GM21360 (cell line): ENCODE data around the gene C6orf89.
"Not testable (repeated sequence)": the region's sequence is repeated elsewhere in the genome, so short reads cannot be mapped to it uniquely, and the experiment has no call there.

ENCODE experiments used
- ATAC-seq: cut with Tn5 transposase; IDR thresholded peaks from one replicate; pipeline ENCODE4 v1.9.1; 2021; ENCODE audit warnings: mild to moderate bottlenecking, moderate library complexity; ENCODE audit not compliant: unreplicated experiment

Gene C6orf89

GRCh38 chr6:36886950-36887618 is 1.3 kb downstream of the C6orf89 start:
- no peak for ATAC-seq

DNA sequence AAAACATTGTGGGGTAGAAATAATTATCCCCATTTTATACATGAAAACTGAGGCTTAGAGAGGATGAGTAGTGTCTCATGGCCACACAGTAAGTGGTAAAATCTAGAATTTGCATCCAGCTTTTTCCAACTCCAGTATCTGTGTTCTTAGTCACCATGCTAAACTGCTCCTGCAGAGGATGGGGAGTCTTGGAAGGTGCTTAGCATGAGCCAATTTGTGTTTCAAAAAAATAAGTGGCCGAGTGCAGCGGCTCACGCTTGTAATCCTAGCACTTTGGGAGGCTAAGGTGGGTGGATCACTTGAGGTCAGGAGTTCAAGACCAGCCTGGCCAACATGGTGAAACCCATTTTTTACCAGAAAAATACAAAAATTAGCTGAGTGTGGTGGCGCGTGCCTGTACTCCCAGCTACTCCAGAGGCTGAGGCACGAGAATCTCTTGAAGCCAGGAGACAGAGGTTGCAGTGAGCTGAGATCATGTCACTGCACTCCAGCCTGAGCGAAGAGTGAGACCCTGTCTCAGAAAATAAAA is 2.4 kb downstream of the C6orf89 start:
- no peak for ATAC-seq

DNA sequence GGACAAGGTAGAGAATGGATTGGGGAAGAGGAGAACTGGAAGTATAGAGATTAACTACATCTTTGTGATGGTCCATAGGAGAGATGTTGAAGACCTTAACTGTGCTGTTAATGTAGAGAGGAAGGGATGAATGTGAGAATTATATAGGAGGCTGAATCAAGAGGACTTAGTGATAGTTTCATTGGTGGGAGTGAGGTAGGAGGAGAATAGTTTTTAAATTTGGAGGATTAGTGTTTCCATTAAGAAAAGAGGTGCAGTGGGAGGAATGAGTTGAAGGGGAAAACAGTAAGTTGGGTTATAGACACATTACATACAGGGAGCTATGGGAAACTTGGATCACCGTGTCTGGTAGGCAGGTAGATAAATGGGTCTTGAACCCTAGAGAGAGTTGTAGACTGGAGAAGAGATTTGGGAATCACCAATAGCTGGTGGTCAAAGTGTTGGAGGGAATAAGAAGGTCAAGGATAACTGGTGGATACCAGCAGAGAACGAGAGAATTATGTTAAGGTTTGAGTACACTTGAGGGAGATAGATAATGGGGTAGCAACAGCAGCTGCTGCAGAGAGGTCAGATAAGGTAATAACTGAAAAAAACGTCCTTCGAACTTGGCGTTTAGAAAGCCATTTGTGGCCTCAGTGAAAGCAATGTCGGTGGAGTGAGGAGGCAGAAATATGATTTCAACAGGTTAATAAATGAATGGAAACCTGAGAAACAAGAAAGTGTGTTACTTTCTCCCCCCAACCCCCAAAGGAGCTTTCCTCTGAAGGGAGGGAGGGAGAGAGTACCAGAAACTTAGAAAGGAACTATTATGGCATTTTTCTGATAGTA is 3.1 kb downstream of the C6orf89 start:
- ATAC-seq, result no peak

- ATAC-seq, result no peak
Observed at GRCh38 chr6:36890112-36890663, 4.4 kb downstream of the C6orf89 start.

DNA sequence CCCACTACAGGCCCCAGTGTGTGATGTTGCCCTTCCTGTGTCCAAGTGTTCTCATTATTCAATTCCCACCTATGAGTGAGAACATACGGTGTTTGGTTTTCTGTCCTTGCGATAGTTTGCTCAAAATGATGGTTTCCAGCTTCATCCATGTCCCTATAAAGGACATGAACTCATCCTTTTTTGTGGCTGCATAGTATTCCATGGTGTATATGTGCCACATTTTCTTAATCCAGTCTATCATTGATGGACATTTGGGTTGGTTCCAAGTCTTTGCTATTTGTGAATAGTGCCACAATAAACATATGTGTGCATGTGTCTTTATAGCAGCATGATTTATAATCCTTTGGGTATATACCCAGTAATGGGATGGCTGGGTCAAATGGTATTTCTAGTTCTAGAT is 5.4 kb downstream of the C6orf89 start:
- not testable (repeated sequence) for ATAC-seq

DNA sequence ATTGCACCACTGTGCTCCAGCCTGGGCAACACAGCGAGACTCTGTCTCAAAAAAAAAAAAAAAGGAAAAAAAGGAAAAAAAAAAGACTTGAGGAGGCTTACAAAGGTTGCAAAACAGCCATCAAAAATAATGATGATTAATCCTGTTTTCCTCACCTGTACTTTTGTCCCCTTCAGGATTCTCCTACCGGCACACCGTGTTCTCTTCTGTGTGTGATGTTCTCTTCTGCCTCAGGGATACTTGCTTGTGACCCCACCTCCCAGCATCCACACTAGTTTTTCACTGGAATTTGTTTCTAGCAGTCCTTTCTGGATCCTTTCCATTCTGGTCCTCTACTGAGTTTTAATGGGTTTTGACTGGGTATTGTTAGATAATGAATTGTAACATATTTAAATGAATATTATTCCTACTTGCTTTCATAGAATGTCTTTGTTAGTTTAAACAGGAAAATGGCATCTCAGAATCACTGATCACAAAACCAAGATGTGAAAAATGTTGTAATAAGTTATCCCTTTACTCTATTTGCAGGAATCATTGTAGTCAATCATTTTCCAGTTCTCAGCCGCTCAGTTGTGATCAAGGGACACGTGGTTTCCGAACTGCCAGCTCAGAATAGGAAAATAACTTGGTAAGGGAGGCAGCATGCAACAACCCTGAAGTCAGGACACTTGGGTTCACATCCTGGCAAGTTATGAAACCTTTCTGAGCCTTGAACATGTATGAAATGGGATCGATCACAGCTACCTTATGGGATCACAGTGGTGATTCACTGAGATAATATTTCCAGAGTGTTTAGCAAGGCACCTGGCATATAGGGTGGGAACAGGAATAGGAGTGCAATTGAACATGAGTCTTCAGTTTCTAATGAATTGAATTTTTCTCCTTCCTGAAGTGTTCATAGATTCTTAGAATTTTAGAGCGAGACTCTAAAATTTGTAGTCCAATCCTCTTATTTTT is 8.5 kb downstream of the C6orf89 start:
- ATAC-seq, result no peak

DNA sequence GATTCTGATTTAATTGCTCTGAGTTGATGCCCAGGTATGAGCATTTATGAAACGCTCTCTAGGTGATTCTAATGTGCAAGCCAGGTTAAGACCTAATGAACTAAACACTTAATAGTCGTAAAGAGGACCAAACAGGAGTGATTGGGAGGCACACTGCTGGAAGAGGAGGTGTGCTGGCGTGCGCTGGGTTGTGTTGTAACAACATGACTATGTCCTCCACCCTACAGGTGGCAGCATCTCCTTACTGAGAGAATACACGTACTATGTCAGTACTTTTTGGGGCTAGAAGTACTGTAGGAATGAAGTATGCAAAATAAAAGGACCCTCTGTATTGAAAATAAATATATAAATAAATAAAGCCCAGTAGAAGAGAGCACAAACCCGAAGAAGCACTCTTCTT is 11.9 kb downstream of the C6orf89 start:
- no peak for ATAC-seq

GRCh38 chr6:36904114-36904513 is 18.4 kb downstream of the C6orf89 start:
- no peak for ATAC-seq

- no peak for ATAC-seq
Observed at GRCh38 chr6:36904851-36905393, 19.2 kb downstream of the C6orf89 start.

DNA sequence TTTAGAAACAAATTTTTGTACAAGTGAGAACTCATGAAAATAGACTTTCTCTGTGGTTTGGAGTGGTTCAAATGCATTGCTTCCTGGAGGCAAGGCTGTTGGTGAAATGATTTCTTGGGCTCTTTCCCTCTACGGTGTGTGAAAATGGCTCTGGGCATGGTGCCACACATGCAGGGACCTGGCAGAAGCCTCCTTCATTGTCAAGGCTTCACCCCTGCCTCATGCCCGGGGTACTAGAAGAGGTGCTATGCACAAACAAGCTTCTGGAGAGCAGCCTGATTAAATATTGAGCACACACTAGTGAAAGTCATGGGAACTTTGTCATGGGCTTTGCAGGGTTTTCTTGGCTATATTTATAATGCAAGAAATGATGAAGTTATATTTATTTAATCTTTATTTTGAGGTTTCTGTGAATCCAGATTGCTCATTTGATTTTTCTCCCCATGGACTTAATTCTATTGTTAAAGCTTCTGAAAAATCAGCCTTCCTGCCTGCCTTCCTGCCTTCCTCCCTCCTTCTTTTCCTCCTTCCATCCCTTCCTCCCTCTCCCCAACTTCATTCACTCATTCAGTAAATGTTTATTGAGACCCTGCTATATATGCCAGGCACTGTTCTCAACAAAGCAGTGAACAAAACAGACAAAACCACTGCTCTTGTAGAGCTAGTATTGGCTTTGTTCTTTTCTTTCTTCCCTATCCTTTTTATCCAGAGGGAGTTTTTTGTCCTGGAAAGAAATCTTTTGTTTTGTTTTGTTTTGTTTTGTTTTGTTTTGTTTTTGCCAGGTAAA is 21.0 kb downstream of the C6orf89 start:
- no peak for ATAC-seq

GRCh38 chr6:36907781-36908180 is 22.0 kb downstream of the C6orf89 start:
- ATAC-seq, result no peak

- ATAC-seq, result no peak
Observed at GRCh38 chr6:36908747-36909146, 23.0 kb downstream of the C6orf89 start.

DNA sequence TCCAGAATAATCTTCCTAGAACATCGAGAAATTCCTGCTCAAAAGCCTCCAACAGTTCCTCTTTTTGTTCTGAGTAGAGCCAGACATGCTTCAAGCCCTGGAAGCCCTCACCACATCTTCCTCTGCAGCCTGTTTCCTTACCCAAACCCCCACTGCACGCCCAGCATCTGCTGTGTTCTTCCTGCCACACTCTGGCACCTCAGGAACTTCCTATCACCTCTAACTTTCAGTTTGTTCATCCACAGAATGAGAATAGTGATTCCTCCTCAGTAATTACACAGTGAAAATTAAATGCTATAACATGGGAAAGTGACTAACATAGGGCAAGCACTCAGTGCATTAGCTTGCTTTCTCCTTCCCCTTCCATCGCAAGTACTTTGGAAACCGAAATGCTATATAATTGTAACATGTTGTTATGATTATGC is 26.3 kb downstream of the C6orf89 start:
- peak; percentile 17 for ATAC-seq

DNA sequence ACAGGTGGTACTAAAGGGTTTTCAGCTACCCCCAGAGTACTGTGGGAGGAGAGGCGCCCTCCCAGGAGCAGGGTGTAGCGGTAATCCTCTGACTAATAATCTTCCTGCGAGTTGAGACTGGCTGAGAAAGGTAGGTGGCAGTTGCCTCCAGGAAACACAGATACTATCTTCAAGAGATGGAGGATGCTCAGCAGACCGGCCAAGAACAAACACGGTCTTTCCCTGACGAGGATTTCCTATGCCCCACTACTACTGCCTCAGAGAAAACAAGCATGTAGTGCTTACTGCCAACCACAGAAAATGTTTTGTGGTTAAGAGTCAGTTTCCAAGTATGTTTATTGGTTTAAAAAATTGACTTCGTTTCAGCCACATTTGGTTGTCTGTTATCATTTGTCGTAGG is 26.8 kb downstream of the C6orf89 start:
- ATAC-seq, result peak; percentile 81

DNA sequence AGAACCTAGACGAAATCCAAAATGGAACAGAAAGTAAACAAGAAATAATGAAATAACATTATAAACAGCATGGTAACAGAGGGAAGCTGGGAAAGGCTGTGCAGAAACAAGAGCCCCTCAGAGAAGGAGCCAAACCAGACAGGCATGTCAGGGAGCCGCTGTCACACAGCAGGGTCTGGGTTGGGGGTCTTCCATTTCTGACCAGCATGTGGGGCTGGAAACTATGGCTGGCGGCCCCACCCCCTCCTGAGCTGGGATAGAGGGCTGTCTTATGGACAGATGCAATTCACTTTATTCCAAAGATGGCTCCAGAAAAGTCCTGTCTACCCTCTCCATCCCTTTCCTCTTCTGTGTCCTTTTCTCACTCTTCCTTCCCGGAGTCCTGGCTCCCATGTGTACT is 27.3 kb downstream of the C6orf89 start:
- no peak for ATAC-seq

GRCh38 chr6:36914227-36914794 is 28.6 kb downstream of the C6orf89 start:
- ATAC-seq, result no peak

DNA sequence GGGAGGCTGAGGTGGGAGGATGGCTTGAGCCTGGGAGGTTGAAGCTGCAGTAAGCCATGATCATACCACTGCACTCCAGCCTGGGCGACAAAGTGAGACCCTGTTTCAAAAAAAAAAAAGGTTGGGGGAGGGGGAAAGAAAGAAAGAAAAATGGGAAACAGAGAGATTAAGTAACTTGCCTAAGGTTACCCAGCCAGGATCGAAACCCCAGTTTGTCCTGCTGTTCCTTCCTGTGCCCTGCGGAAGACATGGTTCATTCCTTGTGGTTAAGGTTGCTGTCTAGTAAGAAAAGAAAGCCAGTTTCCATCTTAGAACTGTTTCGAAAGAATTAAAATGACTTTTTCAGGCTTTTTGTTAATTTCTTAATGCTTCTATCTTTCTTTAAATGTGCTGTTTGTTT is 29.8 kb downstream of the C6orf89 start:
- ATAC-seq, result no peak

DNA sequence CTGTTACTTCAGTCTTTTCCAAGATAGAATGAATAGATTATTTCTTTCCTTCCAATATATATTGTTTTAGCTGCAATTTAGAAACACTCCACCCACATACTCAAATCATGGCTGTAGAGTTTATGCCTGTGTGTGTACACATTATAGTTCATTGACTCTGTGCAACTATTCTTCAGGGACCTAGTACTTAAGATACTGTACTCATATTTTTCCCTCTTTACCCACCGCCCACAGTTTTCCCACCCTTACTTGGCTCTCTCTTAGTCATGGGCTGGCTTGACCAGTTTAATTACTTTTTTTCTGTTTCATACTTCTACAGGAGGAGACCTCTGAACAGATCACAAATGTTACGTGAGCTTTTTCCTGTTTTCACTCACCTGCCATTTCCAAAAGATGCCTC is 30.4 kb downstream of the C6orf89 start:
- ATAC-seq, result no peak

DNA sequence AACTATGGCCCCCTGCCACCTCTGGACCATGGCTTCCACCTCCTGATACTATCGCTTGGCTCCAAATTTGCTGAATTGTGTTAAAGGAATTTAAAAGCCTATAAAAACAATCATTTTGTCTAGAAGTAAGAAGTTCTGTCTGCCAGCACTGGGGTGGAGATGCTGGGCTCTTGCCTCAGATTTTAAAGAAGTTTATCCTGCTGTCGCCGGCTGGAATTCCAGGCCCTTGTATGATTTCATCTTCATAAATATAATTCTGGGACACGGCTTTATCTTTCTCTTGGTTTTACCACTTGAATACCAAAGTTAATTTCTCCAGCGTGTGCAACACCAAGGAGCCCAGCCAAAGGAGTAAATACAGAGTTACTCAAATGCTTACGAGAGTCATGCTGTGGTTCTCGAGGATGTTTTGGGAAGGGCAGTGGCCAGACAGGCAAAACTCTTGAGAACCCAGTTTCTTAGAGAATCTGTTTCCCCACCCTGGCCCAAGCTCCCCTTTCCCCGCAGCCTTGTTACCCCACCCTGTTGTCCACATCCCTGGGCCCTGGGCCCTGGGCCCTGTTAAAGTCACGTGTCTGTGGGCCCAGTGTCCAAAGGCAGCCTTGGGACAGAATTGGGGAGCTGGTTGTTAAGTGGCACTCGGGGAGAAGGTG is 31.9 kb downstream of the C6orf89 start:
- no peak for ATAC-seq
